ENCODE data around the gene FTL. TPM values are rescaled to one million over a fixed set of nuclear protein-coding genes. Genes with fewer than 3 reads are reported as not detected.
A peak's percentile ranks its signal among the peaks of the same experiment; 100 is the strongest.

The FTL gene
- polyA plus RNA-seq, 3 donors: 2,184 to 2,822 (median 2,594) TPM

DNA sequence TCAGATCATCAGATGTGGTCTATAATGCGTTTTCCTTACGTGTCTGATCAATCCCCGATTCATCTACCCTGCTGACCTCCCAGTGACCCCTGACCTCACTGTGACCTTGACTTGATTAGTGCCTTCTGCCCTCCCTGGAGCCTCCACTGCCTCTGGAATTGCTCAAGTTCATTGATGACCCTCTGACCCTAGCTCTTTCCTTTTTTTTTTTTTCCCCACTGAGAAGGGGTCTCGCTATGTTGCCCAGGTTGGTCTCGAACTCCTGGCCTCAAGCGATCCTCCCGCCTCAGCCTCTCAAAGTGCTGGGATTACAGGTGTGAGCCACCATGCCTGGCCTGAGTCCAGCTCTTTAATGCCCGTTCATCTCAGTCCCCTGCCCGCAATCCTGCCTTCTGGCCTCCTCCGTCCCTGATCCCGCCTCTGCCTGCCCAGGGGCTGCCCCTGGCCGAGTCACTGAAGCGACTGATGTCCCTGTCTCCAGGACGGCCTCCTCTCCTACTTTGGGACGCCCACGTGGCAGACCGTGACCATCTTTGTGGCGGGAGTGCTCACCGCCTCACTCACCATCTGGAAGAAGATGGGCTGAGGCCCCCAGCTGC lies 4.0 kb upstream of the FTL start:
- no peak for DNase-seq (ENCODE audit: extremely low read depth in 1 of 11, low read depth in 9 of 11, low spot score in 4 of 11)

DNA sequence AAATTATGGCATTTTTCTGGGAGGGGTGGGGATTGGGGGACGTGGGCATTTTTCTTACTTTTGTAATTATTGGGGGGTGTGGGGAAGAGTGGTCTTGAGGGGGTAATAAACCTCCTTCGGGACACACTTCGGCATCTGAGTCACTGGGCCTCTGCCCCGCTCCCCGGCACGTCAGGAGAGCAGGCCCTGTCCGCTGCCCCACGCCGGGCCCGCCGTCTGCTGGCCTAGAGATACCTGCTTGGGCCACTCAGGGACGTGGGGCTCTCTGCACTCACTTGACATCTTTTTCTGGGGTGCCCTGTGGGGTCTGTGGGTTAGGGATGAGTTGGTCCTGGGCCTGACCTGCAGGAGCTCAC lies 3.5 kb upstream of the FTL start:
- DNase-seq (ENCODE audit: extremely low read depth in 1 of 11, low read depth in 9 of 11, low spot score in 4 of 11): no peak

DNA sequence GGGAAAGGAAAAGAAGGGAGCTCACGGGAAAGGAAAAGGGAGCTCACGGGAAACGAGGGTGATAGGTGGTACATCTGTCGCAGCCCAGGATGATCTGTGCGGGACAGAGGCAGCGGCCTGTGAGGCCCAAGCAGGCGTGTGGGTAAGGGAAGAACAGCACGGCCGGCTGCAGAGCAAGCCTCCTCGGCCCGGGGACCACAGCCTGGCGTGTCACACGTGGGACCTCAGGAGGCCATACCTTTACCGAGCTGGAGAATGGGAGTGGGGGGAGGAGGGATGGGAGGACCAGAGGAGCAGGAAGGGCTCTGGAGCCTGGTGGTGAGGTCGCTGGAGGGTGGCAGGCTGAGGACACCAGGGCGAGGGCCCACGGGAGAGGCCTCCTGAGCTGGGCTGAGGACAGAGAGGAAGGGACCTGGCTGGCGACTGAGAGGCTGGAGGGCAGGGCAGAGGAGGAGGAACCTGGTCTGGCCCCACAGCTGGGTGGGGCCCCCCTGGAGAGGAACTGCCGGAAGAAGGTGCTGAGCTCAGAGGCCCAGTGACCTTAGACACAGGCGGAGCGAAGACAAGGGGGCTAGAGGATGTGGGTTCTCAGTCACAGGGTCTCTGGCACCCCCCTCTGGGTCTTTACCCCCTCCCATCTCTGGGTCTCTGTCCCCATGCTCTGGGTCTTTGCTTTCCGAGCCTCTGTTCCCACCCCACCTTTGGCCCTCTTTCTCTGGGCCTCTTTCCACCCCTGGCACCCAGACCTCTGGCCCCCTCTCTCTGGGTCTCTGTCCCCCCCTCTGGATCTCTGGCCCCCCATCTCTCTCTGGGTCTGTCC lies 2.9 kb upstream of the FTL start:
- DNase-seq (ENCODE audit: extremely low read depth in 1 of 11, low read depth in 9 of 11, low spot score in 4 of 11): no peak

- DNase-seq (ENCODE audit: extremely low read depth in 1 of 11, low read depth in 9 of 11, low spot score in 4 of 11): no peak
These were observed 2.3 kb upstream of the FTL start for GRCh38 chr19:48962849-48963165.

DNA sequence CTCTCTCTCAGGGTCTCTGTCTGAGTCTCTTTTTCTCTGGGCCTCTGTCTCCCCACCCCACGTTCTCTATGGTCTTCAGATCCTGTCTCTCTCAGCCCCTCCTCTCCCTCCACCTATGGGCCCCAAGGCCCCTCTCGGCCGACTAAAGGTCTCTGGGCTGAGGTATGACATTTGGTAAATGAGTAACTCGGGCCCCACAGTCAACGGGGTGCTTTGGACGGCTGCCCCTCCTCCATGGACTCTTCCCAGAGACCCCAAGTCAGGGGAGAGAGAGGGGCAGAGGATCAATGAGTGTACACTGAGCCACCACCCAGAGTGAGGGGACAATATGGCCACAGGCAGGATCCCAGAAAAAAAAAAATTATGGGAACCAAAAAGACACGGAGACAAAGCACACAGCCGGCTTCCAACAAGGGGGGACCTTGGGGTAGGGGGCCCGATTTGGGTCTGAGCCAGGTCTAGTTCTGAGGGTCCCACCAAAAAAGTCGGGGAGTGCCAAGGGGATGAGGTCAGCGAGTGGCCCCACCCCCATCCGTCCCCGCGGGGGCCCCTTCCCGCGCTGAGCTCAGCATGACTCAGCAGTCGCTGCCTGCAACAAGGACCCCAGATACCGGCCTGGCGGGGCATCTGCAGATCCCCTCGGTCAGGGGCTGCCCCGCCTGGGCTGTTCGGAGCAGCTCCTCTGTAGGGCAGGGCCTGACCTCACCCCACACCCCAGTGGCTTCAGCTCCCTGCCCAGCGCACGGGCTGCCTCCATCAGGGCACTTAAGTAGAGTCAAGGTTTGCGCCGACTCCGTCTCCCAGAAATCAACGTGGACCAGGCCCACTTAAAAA lies 1.5 kb upstream of the FTL start:
- peak in 4 of 11 donors; percentile 50 to 70 (median 58) for DNase-seq (ENCODE audit: extremely low read depth in 1 of 11, low read depth in 9 of 11, low spot score in 4 of 11)

DNA sequence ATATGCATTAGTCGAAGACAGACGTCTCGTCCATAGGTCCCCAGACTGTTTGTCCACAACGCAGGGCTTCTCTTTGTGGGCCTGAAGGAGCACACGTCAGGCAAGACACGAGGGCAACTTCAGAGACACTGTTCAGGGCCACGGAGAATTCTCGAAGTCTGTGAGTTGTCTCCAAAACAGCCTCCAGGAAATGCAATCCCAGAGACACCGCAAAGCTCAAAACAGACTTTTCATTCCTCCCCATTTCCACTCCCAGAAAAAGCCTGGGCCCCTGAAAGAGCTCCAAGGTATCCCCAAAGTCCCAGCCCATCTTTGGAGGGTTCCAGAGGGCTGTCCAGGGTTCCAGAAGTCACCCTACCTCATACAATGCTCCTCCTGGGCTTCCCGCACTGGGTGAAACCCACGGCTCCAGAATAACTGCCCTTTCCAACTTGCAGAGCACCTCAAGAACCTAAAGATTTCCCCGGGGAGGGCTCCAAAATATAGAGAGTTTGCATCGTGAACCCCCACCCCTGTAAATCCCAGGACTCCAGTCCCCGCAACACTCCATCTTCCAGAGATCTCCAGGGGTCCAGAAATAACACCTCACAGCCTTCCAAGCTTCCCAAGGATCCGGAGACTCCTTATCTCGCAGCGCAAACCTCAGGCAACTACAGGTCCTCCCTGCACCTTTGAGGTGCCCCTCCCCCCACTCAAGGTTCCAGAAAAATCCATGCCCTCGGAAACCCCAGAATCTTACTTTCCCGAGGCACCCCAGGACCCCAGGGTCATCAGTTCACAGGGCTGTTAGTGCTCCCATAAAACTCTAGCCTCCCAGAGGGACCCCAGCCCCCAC lies 687 bp upstream of the FTL start:
- no peak for DNase-seq (ENCODE audit: extremely low read depth in 1 of 11, low read depth in 9 of 11, low spot score in 4 of 11)

DNA sequence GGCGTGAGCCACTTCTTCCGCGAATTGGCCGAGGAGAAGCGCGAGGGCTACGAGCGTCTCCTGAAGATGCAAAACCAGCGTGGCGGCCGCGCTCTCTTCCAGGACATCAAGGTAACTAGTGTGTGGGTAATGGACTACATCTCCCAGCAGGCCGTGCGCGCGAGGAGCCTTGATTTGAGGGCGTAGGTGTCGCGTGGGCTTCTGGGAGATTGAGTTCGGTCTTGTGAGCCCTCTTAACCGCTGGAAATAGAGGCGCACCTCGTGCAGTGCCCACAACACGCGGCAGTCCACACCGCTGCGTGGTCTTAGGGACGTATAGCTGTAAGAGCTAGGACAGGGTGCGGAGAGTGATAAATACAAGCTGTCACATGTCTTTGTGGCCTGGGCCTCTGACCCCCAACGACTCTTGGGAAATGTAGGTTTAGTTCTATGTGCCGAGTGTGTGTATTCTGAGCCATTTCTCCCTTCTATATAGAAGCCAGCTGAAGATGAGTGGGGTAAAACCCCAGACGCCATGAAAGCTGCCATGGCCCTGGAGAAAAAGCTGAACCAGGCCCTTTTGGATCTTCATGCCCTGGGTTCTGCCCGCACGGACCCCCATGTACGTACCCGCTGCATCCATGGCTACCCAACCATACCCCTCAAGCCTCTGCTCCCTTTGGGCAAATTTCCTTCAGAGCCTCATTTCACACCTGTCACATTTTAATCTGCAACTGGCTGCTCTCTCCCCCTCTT lies 864 bp downstream of the FTL start:
- DNase-seq (ENCODE audit: extremely low read depth in 1 of 11, low read depth in 9 of 11, low spot score in 4 of 11): peak in 10 of 11 donors; percentile 73 to 86 (median 82)

DNA sequence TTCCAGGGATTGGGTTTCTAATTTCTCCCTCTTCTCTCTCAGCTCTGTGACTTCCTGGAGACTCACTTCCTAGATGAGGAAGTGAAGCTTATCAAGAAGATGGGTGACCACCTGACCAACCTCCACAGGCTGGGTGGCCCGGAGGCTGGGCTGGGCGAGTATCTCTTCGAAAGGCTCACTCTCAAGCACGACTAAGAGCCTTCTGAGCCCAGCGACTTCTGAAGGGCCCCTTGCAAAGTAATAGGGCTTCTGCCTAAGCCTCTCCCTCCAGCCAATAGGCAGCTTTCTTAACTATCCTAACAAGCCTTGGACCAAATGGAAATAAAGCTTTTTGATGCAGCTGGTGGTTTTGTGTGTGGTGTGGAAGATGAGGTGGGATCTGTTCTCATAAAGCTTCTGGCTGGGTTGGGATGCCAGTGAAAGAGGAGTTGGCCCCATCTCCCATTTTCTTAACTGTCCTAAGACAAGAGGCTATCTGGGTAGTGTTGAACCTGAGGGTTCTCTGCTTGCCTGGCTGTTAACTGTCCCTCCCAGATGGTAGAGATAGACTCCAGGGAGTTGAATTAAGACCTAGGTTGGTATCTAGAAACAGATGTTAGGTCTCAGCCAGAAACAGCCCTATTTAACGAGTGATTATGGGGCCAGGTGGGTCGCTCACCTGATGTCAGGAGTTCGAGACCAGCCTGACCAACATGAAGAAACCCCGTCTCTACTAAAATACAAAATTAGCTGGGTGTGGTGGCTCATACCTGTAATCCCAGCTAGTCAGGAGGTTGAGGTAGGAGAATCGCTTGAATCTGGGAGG lies 1.6 kb downstream of the FTL start:
- DNase-seq (ENCODE audit: extremely low read depth in 1 of 11, low read depth in 9 of 11, low spot score in 4 of 11): no peak

DNA sequence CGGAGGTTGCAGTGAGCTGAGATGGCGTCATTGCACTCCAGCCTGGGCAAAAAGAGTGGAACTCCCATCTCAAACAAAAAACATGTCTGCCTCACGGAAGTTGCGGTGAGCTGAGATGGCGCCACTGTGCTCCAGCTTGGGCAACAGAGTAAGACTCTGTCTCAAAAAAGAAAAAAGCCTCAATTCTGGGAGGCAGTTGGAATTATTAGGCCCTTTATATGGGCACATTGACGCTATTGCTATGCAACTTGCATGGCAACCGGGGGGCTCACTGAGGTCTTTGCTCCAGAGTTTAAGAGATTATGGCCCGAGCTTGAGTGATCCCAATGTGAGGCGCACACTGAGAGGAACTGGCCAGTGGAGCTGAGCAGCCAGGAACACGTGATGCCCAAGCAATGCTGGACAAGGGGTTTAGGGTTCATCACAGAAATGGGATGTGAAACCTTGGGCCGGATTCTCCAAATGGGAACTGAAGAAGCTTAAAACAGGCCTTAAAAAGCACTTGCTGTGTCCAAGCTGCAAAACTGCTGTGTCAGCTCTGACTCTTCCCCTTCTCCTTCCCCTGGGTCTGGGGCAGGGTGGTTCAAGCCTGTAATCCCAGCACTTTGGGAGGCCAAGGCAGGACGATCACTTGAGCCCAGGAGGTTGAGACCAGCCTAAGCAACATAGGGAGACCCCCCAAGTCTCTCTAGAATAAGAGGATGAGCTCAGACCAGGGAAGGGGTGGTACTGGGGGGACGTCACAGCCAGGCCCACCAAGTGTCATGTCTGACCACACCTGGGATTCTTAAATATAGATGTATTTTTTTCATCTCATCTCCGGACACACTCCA lies 2.5 kb downstream of the FTL start:
- no peak for DNase-seq (ENCODE audit: extremely low read depth in 1 of 11, low read depth in 9 of 11, low spot score in 4 of 11)

DNA sequence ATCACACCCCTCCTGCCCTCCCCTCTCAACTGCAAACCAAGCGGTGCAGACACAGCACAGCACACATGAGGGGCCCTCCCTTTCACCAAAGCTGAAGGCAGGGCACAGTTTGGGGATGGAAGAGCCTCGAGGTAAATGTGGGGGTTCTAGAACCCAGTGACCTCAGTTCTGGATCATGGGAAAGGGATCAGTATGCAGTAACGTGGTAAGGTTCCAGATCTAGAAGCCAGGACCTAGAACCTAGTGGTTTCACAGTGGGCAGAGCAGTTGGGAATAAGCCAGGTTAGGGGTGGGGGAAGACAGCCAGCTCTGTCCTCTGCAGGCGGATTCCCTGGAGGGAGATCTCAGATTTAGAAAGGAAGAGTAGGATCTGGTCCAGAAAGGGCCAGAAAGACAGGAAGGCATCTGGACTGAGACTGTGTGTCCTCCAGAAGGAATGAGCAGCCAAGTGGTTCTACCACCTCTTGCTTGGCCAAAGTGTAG lies 3.1 kb downstream of the FTL start:
- no peak for DNase-seq (ENCODE audit: extremely low read depth in 1 of 11, low read depth in 9 of 11, low spot score in 4 of 11)

DNA sequence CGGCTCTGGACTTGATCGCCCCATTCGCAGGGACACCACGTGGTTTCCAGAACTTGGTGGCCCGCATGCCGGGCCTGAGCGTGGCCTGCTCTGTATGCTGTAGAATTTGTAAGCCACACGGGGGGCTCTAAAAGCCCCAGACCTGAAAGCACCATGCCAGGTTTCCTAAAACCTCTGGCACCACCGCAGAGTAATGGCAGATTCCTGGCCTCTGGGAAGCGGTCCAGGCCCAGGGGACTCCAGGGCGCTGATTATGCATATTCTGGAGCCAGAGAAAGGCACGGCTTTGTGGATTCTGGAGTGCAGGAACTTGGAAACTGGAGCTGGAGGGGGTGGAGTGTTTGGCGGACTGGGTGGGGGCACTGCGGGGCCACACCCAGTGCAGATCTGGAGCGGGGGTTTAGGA lies 3.7 kb downstream of the FTL start:
- DNase-seq (ENCODE audit: extremely low read depth in 1 of 11, low read depth in 9 of 11, low spot score in 4 of 11): no peak

GRCh38 chr19:48969276-48970138 lies 4.4 kb downstream of the FTL start:
- no peak for DNase-seq (ENCODE audit: extremely low read depth in 1 of 11, low read depth in 9 of 11, low spot score in 4 of 11)

- no peak for DNase-seq (ENCODE audit: extremely low read depth in 1 of 11, low read depth in 9 of 11, low spot score in 4 of 11)
These were observed 5.1 kb downstream of the FTL start for GRCh38 chr19:48970139-48970766.

- DNase-seq (ENCODE audit: extremely low read depth in 1 of 11, low read depth in 9 of 11, low spot score in 4 of 11): peak in 7 of 11 donors; percentile 71 to 83 (median 78)
These were observed 5.8 kb downstream of the FTL start for GRCh38 chr19:48970923-48971395.
